GM23338 (cell line): ENCODE measurements around the gene RPL32. TPM values are rescaled to one million over a fixed set of nuclear protein-coding genes. Genes with fewer than 3 reads are reported as not detected.
A peak's percentile ranks its signal among the peaks of the same experiment; 100 is the strongest.
"Not testable (repeated sequence)": the region's sequence is repeated elsewhere in the genome, so short reads cannot be mapped to it uniquely, and the experiment has no call there.

Experiments used
- ATAC-seq: fragments of 200-7000 bp; cut with Tn5 transposase; 3 replicates; pipeline ENCODE4 v1.9.1; 2020
- DNase-seq: peaks from one replicate; pipeline ENCODE4 v3.0.0-alpha.2; 2015; ENCODE audit warnings: low spot score
- H2AFZ ChIP-seq: fragments of 200-600 bp; sonication (generic); 2 replicates; pipeline ENCODE4 v1.8.0; 2016; ENCODE audit warnings: antibody characterized with exemption, mild to moderate bottlenecking, moderate library complexity
- H3F3A ChIP-seq: fragments of 200-600 bp; sonication (generic); replicated peaks from 2 replicates; pipeline ENCODE4 v1.8.0; 2017; ENCODE audit warnings: antibody characterized with exemption, mixed run types, low read depth
- H3K27ac ChIP-seq: fragments of 200-600 bp; sonication (generic); 2 replicates; pipeline ENCODE4 v1.6.1; 2016; ENCODE audit warnings: low read depth
- H3K27me3 ChIP-seq: fragments of 200-600 bp; sonication (generic); 2 replicates; pipeline ENCODE4 v1.8.0; 2016; ENCODE audit warnings: mild to moderate bottlenecking, mixed run types, moderate library complexity; ENCODE audit not compliant: insufficient read depth
- H3K36me3 ChIP-seq: fragments of 200-600 bp; sonication (generic); 2 replicates; pipeline ENCODE4 v1.8.0; 2016; ENCODE audit warnings: mild to moderate bottlenecking; ENCODE audit not compliant: insufficient read depth
- H3K4me1 ChIP-seq: fragments of 200-600 bp; sonication (generic); 2 replicates; pipeline ENCODE4 v1.8.0; 2016; ENCODE audit warnings: mild to moderate bottlenecking, moderate library complexity; ENCODE audit not compliant: insufficient read depth
- H3K4me2 ChIP-seq: fragments of 200-600 bp; sonication (generic); 2 replicates; pipeline ENCODE4 v1.7.1; 2017; ENCODE audit warnings: mixed run types
- H3K4me3 ChIP-seq: fragments of 200-600 bp; sonication (generic); 2 replicates; pipeline ENCODE4 v1.6.1; 2016; ENCODE audit warnings: mixed run types
- H3K79me2 ChIP-seq: fragments of 200-600 bp; sonication (generic); replicated peaks from 2 replicates; pipeline ENCODE4 v1.8.0; 2017; ENCODE audit warnings: mild to moderate bottlenecking; ENCODE audit not compliant: insufficient read depth
- H3K9me2 ChIP-seq: fragments of 200-600 bp; sonication (generic); 2 replicates; pipeline ENCODE4 v1.8.0; 2017; ENCODE audit not compliant: insufficient read depth
- H4K20me1 ChIP-seq: fragments of 200-600 bp; sonication (generic); replicated peaks from 2 replicates; pipeline ENCODE4 v1.8.0; 2017; ENCODE audit warnings: mild to moderate bottlenecking; ENCODE audit not compliant: insufficient read depth
- H3K27ac Mint-ChIP-seq: 2 replicates; pipeline ENCODE4 v1.8.0; 2020; ENCODE audit warnings: inconsistent platforms, mild to moderate bottlenecking, moderate library complexity, mixed read lengths
- H3K27me3 Mint-ChIP-seq: 3 replicates; pipeline ENCODE4 v1.8.0; 2022; ENCODE audit warnings: low read depth, mild to moderate bottlenecking, moderate library complexity, mixed read lengths, inconsistent platforms; ENCODE audit not compliant: insufficient read depth, poor library complexity
- H3K36me3 Mint-ChIP-seq: 3 replicates; pipeline ENCODE4 v1.8.0; 2021; ENCODE audit warnings: low read depth, mild to moderate bottlenecking, inconsistent platforms, moderate library complexity, mixed read lengths
- H3K4me1 Mint-ChIP-seq: 3 replicates; pipeline ENCODE4 v1.8.0; 2020; ENCODE audit warnings: mild to moderate bottlenecking, inconsistent platforms, mixed read lengths
- H3K4me3 Mint-ChIP-seq: 3 replicates; pipeline ENCODE4 v1.8.0; 2021; ENCODE audit warnings: moderate library complexity, mild to moderate bottlenecking, inconsistent platforms, mixed read lengths
- H3K9me3 Mint-ChIP-seq: 3 replicates; pipeline ENCODE4 v1.8.0; 2020; ENCODE audit warnings: moderate library complexity, mild to moderate bottlenecking, inconsistent platforms, mixed read lengths
- CTCF ChIP-seq, 2 experiments: fragments of 200-600 bp in 1 of 2; sonication (generic) in 1 of 2; conservative IDR thresholded peaks; 2 replicates each; pipeline versions ENCODE4 v1.5.1 to v1.6.1; 2016 to 2017; ENCODE audit warnings: antibody characterized with exemption in 2 of 2, low read depth in 2 of 2, mild to moderate bottlenecking in 2 of 2, moderate library complexity in 1 of 2
- EZH2 ChIP-seq: fragments of 200-600 bp; sonication (generic); IDR thresholded peaks from one replicate; pipeline ENCODE4 v1.8.0; 2017; ENCODE audit warnings: antibody characterized with exemption, mild to moderate bottlenecking, low read depth; ENCODE audit not compliant: unreplicated experiment
- EZH2phosphoT487 ChIP-seq: fragments of 200-600 bp; sonication (generic); IDR thresholded peaks from one replicate; pipeline ENCODE4 v1.8.1; 2018; ENCODE audit warnings: antibody characterized with exemption; ENCODE audit not compliant: unreplicated experiment
- POLR2AphosphoS5 ChIP-seq: IDR thresholded peaks from 2 replicates; pipeline ENCODE4 v1.6.1; 2016; ENCODE audit warnings: antibody characterized with exemption, low read depth
- polyA plus RNA-seq: library from polyadenylated mRNA; unstranded; fragments of >200 nt; fragmentation: Nextera tagmentation; extraction: Ambion mirVana; gene quantifications from 2 replicates; pipeline ENCODE4 v1.2.1, GENCODE V29; 2016
- total RNA-seq: library from RNA; depleted of rRNA; stranded (reverse); fragments of >200 nt; shearing (Covaris generic); gene quantifications from 2 replicates; pipeline ENCODE4 v1.2.3, GENCODE V29; 2014
- TF ChIP-seq, protein P1 (sequence below): IDR thresholded peaks from one replicate; pipeline ENCODE4 v1.6.1; 2018; ENCODE audit warnings: antibody characterized with exemption; ENCODE audit not compliant: unreplicated experiment

The RPL32 gene
- total and polyA plus RNA-seq, 2 experiments from 2014 or later: 561 to 2,550 TPM

DNA sequence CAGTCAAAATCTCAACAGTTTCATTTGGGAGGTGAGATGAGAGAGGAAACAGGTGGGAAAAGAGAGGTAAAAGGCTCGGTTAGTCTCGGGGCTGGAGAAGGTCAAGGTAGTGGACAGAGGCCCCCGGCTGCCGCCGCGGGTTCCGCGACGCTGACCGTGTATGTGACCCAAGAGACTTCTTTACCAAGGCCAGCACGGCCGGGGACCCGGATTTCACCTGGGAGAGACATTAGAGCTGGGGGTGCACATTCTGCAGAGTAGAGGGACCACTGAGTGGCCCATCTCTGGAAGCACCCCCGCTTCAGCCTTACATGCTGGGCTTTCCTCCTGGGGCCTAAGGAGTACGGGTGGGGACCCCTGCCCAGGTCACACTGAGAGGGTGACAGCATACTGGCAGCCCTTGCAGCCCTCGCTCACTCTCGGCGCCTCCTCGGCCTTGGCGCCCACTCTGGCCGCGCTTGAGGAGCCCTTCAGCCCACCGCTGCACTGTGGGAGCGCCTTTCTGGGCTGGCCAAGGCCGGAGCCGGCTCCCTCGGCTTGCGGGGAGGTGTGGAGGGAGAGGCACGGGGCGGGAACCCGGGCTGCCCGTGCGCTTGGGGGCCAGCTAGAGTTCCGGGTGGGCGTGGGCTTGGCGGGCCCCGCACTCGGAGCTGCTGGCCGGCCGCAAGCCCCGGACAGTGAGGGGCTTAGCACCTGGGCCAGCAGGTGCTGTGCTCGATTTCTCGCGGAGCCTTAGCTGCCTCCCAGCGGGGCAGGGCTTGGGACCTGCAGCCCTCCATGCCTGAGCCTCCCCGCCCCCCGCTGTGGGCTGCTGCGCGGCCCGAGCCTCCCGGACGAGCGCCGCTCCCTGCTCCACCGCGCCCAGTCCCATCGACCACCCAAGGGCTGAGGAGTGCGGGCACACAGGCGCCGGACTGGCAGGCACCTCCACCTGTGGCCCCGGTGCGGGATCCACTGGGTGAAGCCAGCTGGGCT is 41.3 kb upstream of the RPL32 start:
- no peak overlapping the region for H3K4me3 Mint-ChIP-seq
- H3K27me3 ChIP-seq: peaks cover 8% of the 10 kb centered on the region; the same call in 1 of the 2 replicates
- H2AFZ ChIP-seq: peak overlapping the region; percentile 52; the same call in 1 of the 2 replicates
- no peaks in the 10 kb centered on the region for H3F3A ChIP-seq
- H3K27ac Mint-ChIP-seq: no peak overlapping the region
- no peaks in the 10 kb centered on the region for H3K36me3 ChIP-seq
- no peak for DNase-seq
- H3K4me3 ChIP-seq: no peak overlapping the region
- peaks cover 5% of the 10 kb centered on the region; the same call in 1 of the 3 replicates for H3K9me3 Mint-ChIP-seq
- no peaks in the 10 kb centered on the region; the same call in 2 of the 3 replicates for H3K36me3 Mint-ChIP-seq
- no peaks in the 10 kb centered on the region for H4K20me1 ChIP-seq
- H3K27ac ChIP-seq: no peak overlapping the region
- no peaks in the 10 kb centered on the region for H3K4me1 ChIP-seq
- H3K4me2 ChIP-seq: no peak overlapping the region
- peaks cover 7% of the 10 kb centered on the region for H3K4me1 Mint-ChIP-seq
- no peaks in the 10 kb centered on the region for H3K79me2 ChIP-seq
- H3K27me3 Mint-ChIP-seq: peaks cover 9% of the 10 kb centered on the region
- no peak for ATAC-seq
- no peaks in the 10 kb centered on the region for H3K9me2 ChIP-seq
- TF ChIP-seq, protein P1, sequence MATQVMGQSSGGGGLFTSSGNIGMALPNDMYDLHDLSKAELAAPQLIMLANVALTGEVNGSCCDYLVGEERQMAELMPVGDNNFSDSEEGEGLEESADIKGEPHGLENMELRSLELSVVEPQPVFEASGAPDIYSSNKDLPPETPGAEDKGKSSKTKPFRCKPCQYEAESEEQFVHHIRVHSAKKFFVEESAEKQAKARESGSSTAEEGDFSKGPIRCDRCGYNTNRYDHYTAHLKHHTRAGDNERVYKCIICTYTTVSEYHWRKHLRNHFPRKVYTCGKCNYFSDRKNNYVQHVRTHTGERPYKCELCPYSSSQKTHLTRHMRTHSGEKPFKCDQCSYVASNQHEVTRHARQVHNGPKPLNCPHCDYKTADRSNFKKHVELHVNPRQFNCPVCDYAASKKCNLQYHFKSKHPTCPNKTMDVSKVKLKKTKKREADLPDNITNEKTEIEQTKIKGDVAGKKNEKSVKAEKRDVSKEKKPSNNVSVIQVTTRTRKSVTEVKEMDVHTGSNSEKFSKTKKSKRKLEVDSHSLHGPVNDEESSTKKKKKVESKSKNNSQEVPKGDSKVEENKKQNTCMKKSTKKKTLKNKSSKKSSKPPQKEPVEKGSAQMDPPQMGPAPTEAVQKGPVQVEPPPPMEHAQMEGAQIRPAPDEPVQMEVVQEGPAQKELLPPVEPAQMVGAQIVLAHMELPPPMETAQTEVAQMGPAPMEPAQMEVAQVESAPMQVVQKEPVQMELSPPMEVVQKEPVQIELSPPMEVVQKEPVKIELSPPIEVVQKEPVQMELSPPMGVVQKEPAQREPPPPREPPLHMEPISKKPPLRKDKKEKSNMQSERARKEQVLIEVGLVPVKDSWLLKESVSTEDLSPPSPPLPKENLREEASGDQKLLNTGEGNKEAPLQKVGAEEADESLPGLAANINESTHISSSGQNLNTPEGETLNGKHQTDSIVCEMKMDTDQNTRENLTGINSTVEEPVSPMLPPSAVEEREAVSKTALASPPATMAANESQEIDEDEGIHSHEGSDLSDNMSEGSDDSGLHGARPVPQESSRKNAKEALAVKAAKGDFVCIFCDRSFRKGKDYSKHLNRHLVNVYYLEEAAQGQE: no peak
- TF ChIP-seq POLR2AphosphoS5: no peak
- no peak for TF ChIP-seq EZH2
- TF ChIP-seq EZH2phosphoT487: no peak

DNA sequence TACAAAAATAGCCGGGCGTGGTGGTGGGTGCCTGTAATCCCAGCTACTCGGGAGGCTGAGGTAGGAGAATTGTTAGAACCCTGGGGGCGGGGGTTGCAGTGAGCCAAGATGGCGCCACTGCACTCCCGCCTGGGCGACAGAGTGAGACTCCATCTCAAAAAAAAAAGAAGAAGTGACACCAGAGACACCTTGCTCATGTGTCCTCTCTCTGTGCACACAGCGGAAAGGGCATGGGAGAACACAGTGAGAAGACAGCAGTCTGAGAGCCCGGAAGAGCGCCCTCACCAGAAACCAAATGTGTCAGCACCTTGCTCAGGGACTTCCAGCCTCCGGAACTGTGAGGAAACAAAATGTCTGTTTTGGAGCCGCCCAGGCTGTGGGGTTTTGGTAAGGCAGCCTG is 40.5 kb upstream of the RPL32 start:
- peaks cover 10% of the 10 kb centered on the region for H3K27me3 Mint-ChIP-seq
- not testable (repeated sequence) for H3K4me1 ChIP-seq, H3K27ac ChIP-seq, H3K4me3 Mint-ChIP-seq, H3K36me3 Mint-ChIP-seq, H3K9me2 ChIP-seq, H3K27ac Mint-ChIP-seq, H4K20me1 ChIP-seq, H3F3A ChIP-seq, H3K4me2 ChIP-seq, H3K4me1 Mint-ChIP-seq, H3K9me3 Mint-ChIP-seq, H3K79me2 ChIP-seq, H3K27me3 ChIP-seq, H3K4me3 ChIP-seq, H3K36me3 ChIP-seq
- TF ChIP-seq CTCF (conservative IDR thresholded peaks at IDR 0.05; ENCODE audit: low read depth in 2 of 2): peak; percentile 31 to 53
- peak overlapping the region; percentile 52; the same call in 1 of the 2 replicates for H2AFZ ChIP-seq
- DNase-seq (peak; percentile 50), ATAC-seq (peak; percentile 40)
